Activated naive CD4-positive, alpha-beta T cell treated with anti-CD3 and anti-CD28 coated beads for 36 hours (primary cell): ENCODE results near the gene CLSTN3. TPM values are rescaled to one million over a fixed set of nuclear protein-coding genes. Genes with fewer than 3 reads are reported as not detected.
"Not testable (repeated sequence)": the region's sequence is repeated elsewhere in the genome, so short reads cannot be mapped to it uniquely, and the experiment has no call there.

Experiments
- CTCF ChIA-PET: fragments of 350-600 bp; sonication (Branson Sonifier 250); formaldehyde crosslinking; loops from one replicate; lab custom pipeline; 2021; ENCODE audit warnings: antibody characterized with exemption; lab: Charles Lee
- DNase-seq: peaks from one replicate; pipeline ENCODE4 v3.0.0-alpha.2; 2020
- H3K27ac Mint-ChIP-seq: one replicate; pipeline ENCODE4 v1.8.0; 2021; ENCODE audit warnings: mild to moderate bottlenecking, mixed read lengths
- H3K27me3 Mint-ChIP-seq: one replicate; pipeline ENCODE4 v1.8.0; 2021; ENCODE audit warnings: low read depth, mixed read lengths
- H3K36me3 Mint-ChIP-seq: one replicate; pipeline ENCODE4 v1.8.0; 2021; ENCODE audit warnings: low read depth, mixed read lengths
- H3K4me1 Mint-ChIP-seq: one replicate; pipeline ENCODE4 v1.8.0; 2021; ENCODE audit warnings: low read depth, mixed read lengths
- H3K4me3 Mint-ChIP-seq: one replicate; pipeline ENCODE4 v1.8.0; 2021; ENCODE audit warnings: mild to moderate bottlenecking, moderate library complexity, mixed read lengths
- H3K9me3 Mint-ChIP-seq: one replicate; pipeline ENCODE4 v1.8.0; 2021; ENCODE audit warnings: mixed read lengths
- intact Hi-C: fragments of 100-400 bp; cut with micrococcal nuclease; formaldehyde crosslinking; loops from one replicate; pipeline ENCODE4 v1.15.1; 2023
- total RNA-seq, 2 experiments: library from RNA; stranded (reverse); gene quantifications; one replicate each; pipeline ENCODE4 v1.2.3, GENCODE V29; 2021

Gene CLSTN3
- total RNA-seq, 2 experiments from 2014 or later = 18.3 to 21.8 TPM

GRCh38 chr12:7093892-7094291, 36.3 kb upstream of the CLSTN3 start:
- no peaks in the 10 kb centered on the region for H3K27me3 Mint-ChIP-seq
- DNase-seq = no peak
- peaks cover 7% of the 10 kb centered on the region for H3K4me1 Mint-ChIP-seq
- intact Hi-C loops = loop anchor here (2.0 kb wide), 3 partner anchors 19 to 225 kb away; partner anchors contain the start of genes EMG1 and PHB2
- CTCF ChIA-PET = interaction anchor here (1.9 to 2.7 kb wide), 3 partner anchors 9 to 19 kb away, joined by 5 to 30 read pairs (median 8); partner anchors contain the start of gene C1RL
- no peak overlapping the region for H3K27ac Mint-ChIP-seq
- peaks cover 2% of the 10 kb centered on the region for H3K36me3 Mint-ChIP-seq
- H3K9me3 Mint-ChIP-seq = no peaks in the 10 kb centered on the region
- no peak overlapping the region for H3K4me3 Mint-ChIP-seq

- Mint-ChIP-seq H3K9me3 (no peaks in the 10 kb centered on the region), H3K27me3 (no peaks in the 10 kb centered on the region), H3K27ac (no peak overlapping the region), H3K4me1 (peaks cover 7% of the 10 kb centered on the region), H3K4me3 (no peak overlapping the region), H3K36me3 (peaks cover 2% of the 10 kb centered on the region)
- no peak for DNase-seq
- intact Hi-C loops = no loop called here
- CTCF ChIA-PET = interaction anchor here (0.7 to 1.7 kb wide), 5 partner anchors 12 to 152 kb away, joined by 3 to 5 read pairs (median 5); partner anchors contain the start of gene C1RL
Measured at GRCh38 chr12:7096006-7096932, 33.9 kb upstream of the CLSTN3 start.

DNA sequence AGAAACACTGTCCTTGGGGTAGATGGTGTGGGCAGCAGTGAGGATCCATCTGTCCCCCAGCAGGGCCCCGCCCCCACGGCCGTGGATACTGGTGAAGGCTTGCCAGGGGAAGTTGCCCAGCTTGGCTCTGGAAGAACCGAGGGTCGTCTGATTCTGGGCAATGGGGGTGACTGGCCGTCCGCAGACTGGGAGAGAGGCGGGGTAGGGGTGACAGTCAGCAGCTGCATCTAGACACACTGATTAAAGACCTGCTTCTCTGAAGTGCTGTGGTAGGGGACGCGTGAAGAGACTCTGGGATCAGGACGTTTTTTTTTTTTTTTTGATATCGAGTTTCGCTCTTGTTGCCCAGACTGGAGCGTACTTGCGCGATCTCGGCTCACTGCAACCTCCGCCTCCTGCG, 33.2 kb upstream of the CLSTN3 start:
- no peak for DNase-seq
- Mint-ChIP-seq H3K4me3 (no peak overlapping the region), H3K9me3 (no peaks in the 10 kb centered on the region), H3K27ac (no peak overlapping the region), H3K4me1 (peaks cover 4% of the 10 kb centered on the region), H3K36me3 (peaks cover 2% of the 10 kb centered on the region), H3K27me3 (no peaks in the 10 kb centered on the region)
- intact Hi-C loops = no loop called here
- CTCF ChIA-PET = interaction anchor here (1.5 kb wide), 1 partner anchor 92 kb away, joined by 5 read pairs; no protein-coding TSS in a partner anchor

DNA sequence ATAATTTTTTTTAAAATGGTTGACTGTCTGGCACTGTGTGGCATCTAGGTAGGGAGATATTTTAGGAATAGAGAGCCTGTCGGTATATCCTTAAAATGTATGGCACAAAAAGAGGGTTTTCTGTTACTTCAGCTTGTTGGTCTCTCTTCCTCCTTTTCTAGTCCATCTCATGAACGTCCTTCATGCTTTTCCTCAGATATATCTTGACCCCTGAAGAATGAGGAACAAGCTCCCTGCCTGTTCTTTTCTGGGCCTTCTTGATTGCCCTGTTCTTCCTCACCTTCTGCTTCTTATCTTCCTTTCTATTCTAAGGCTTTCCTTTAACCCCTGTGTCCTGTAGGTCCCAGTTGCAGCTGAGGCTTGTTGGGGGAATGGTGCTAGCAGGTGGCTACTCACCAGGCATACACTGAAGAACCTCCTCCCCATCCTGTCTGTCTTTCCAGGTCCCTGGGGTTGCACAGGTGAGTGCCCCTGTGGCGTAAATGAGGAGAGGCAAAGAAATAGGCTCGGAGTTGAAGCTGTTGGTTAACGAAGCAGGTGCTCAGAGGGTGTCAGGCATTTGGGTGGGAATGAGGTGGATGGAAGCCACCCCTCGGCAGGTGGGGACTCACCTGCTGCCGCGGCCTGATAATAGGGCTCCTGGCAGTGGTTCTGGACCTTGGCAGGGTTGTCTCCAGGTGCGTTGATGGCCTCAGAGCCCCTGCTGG, 30.7 kb upstream of the CLSTN3 start:
- Mint-ChIP-seq H3K9me3 (no peaks in the 10 kb centered on the region), H3K36me3 (peaks cover 2% of the 10 kb centered on the region), H3K4me3 (no peak overlapping the region), H3K27me3 (no peaks in the 10 kb centered on the region), H3K27ac (no peak overlapping the region), H3K4me1 (peaks cover 10% of the 10 kb centered on the region)
- intact Hi-C loops = no loop called here
- CTCF ChIA-PET = interaction anchor here (0.6 to 1.4 kb wide), 5 partner anchors 8 to 57 kb away, joined by 3 to 5 read pairs (median 3); partner anchors contain the start of gene C1RL
- no peak for DNase-seq

GRCh38 chr12:7100239-7100638, 29.9 kb upstream of the CLSTN3 start:
- Mint-ChIP-seq H3K9me3 (no peaks in the 10 kb centered on the region), H3K4me1 (peaks cover 10% of the 10 kb centered on the region), H3K27me3 (no peaks in the 10 kb centered on the region), H3K36me3 (peaks cover 3% of the 10 kb centered on the region), H3K4me3 (no peak overlapping the region), H3K27ac (no peak overlapping the region)
- DNase-seq = no peak
- CTCF ChIA-PET = no interaction called here
- intact Hi-C loops = no loop called here

- no peak for DNase-seq
- peaks cover 12% of the 10 kb centered on the region for H3K36me3 Mint-ChIP-seq
- intact Hi-C loops = no loop called here
Measured at GRCh38 chr12:7101047-7101693, 29.0 kb upstream of the CLSTN3 start.

GRCh38 chr12:7101694-7102131, 28.5 kb upstream of the CLSTN3 start:
- CTCF ChIA-PET = interaction anchor here (1.6 to 2.0 kb wide), 2 partner anchors 8 to 11 kb away, joined by 8 to 12 read pairs; partner anchors contain the start of gene C1R
- Mint-ChIP-seq H3K9me3 (peaks cover 11% of the 10 kb centered on the region), H3K4me1 (peaks cover 20% of the 10 kb centered on the region), H3K27me3 (no peaks in the 10 kb centered on the region), H3K27ac (no peak overlapping the region), H3K4me3 (no peak overlapping the region), H3K36me3 (peaks cover 16% of the 10 kb centered on the region)
- no peak for DNase-seq
- intact Hi-C loops = no loop called here

More at GRCh38 chr12:7101047-7101693, 29.0 kb upstream of the CLSTN3 start:
- H3K9me3 Mint-ChIP-seq = peaks cover 6% of the 10 kb centered on the region
- H3K27ac Mint-ChIP-seq = no peak overlapping the region
- peaks cover 16% of the 10 kb centered on the region for H3K4me1 Mint-ChIP-seq
- H3K27me3 Mint-ChIP-seq = no peaks in the 10 kb centered on the region
- CTCF ChIA-PET = no interaction called here
- H3K4me3 Mint-ChIP-seq = no peak overlapping the region

- H3K4me1 Mint-ChIP-seq = peaks cover 24% of the 10 kb centered on the region
- CTCF ChIA-PET = interaction anchor here (1.6 to 2.0 kb wide), 2 partner anchors 9 to 10 kb away, joined by 8 to 12 read pairs; partner anchors contain the start of gene C1R
- DNase-seq = no peak
- no peak overlapping the region for H3K4me3 Mint-ChIP-seq
- H3K9me3 Mint-ChIP-seq = peaks cover 13% of the 10 kb centered on the region
- peaks cover 16% of the 10 kb centered on the region for H3K36me3 Mint-ChIP-seq
- H3K27me3 Mint-ChIP-seq = no peaks in the 10 kb centered on the region
- H3K27ac Mint-ChIP-seq = no peak overlapping the region
- intact Hi-C loops = no loop called here
Measured at GRCh38 chr12:7102582-7102981, 27.6 kb upstream of the CLSTN3 start.

DNA sequence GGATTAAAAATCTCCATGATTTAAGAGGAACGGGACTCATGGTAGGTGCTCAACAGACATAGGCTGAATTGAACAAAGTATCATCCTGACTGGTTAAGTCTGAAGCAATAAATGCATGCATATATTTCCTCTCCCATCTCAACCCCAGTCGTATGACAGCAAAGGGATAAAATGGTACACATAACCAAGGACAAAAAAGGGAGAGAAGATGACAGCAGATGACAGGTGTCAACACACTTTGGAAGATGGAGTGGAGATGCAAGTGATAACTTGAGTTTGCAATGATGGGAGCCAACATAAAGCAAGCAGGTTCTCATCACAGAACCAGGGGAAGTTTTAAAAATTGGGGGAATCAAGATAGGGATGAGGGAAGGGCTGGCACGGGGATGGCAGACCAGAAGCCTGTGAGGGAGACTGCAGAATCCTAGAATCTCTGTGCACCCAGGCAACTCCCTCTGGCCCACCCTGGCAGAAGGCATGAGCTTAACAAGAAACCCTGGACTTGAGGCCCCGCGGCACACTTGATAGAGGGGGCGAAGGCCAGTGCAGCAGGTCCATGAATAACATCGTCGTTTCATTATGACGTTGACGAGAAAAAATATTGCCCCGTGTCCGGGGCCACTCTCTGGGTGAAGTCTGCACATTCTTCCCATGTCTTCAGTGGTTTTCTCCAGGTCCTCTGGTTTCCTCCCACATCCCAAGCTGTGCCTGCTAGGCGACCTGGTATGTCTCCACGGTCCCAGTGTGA, 26.2 kb upstream of the CLSTN3 start:
- no peak overlapping the region for H3K27ac Mint-ChIP-seq
- intact Hi-C loops = no loop called here

GRCh38 chr12:7106082-7106481, 24.1 kb upstream of the CLSTN3 start:
- CTCF ChIA-PET = interaction anchor here (1.4 to 3.8 kb wide), 2 partner anchors 15 to 161 kb away, joined by 3 to 24 read pairs; partner anchors contain the start of genes C12orf57 and RNU7-1
- DNase-seq = no peak
- intact Hi-C loops = loop anchor here (5.0 kb wide), 1 partner anchor 254 kb away; the partner anchor contains the start of genes CDCA3 and USP5
- Mint-ChIP-seq H3K27me3 (no peaks in the 10 kb centered on the region), H3K4me1 (peaks cover 35% of the 10 kb centered on the region), H3K27ac (no peak overlapping the region), H3K4me3 (no peak overlapping the region), H3K9me3 (peaks cover 13% of the 10 kb centered on the region), H3K36me3 (peaks cover 22% of the 10 kb centered on the region)

More for the DNA sequence above, 26.2 kb upstream of the CLSTN3 start:
- CTCF ChIA-PET = no interaction called here
- Mint-ChIP-seq H3K27me3 (no peaks in the 10 kb centered on the region), H3K4me1 (peaks cover 30% of the 10 kb centered on the region), H3K36me3 (peaks cover 22% of the 10 kb centered on the region), H3K4me3 (no peak overlapping the region), H3K9me3 (peaks cover 13% of the 10 kb centered on the region)
- DNase-seq = no peak

- DNase-seq = not testable (repeated sequence)
Measured at GRCh38 chr12:7107181-7107580, 23.0 kb upstream of the CLSTN3 start.

More at GRCh38 chr12:7107181-7107580, 23.0 kb upstream of the CLSTN3 start:
- H3K4me3 Mint-ChIP-seq, H3K27ac Mint-ChIP-seq, H3K27me3 Mint-ChIP-seq: not testable (repeated sequence)
- Mint-ChIP-seq H3K36me3 (peaks cover 22% of the 10 kb centered on the region), H3K4me1 (peaks cover 35% of the 10 kb centered on the region), H3K9me3 (peaks cover 13% of the 10 kb centered on the region)
- intact Hi-C loops = loop anchor here (5.0 kb wide), 1 partner anchor 255 kb away; the partner anchor contains the start of genes CDCA3 and USP5
- CTCF ChIA-PET = interaction anchor here (0.6 to 5.3 kb wide), 11 partner anchors 8 to 183 kb away, joined by 3 to 30 read pairs (median 3); partner anchors contain the start of genes C12orf57, C1R, LPCAT3 and RNU7-1
